NCI-H1417 treated with DMSO at 0.1 percent for 48 hours (cell line): Measurements from ENCODE around the gene PLEKHN1.

Source experiments
- DNase-seq: peaks from one replicate; lab custom pipeline; 2025; lab: John Stamatoyannopoulos, UW

The PLEKHN1 gene

GRCh38 chr1:960363-961131, 5.7 kb upstream of the PLEKHN1 start, which contains the start of gene KLHL17:
TSS of gene KLHL17 (plus strand) at chr1:960584. CDS start at chr1:960694, 110 bp downstream.
- no peak for DNase-seq

- no peak for DNase-seq
Observed at GRCh38 chr1:961132-961669, 5.1 kb upstream of the PLEKHN1 start.

- no peak for DNase-seq
Observed at GRCh38 chr1:962381-963300, 3.6 kb upstream of the PLEKHN1 start.

GRCh38 chr1:963301-963651, 3.0 kb upstream of the PLEKHN1 start:
- no peak for DNase-seq

- no peak for DNase-seq
Observed at GRCh38 chr1:963746-964525, 2.3 kb upstream of the PLEKHN1 start.

- no peak for DNase-seq
Observed at GRCh38 chr1:964691-965525, 1.4 kb upstream of the PLEKHN1 start.

- no peak for DNase-seq
Observed at GRCh38 chr1:965526-966134, 652 bp upstream of the PLEKHN1 start.

- DNase-seq: no peak
Observed at GRCh38 chr1:966704-967300, 520 bp downstream of the PLEKHN1 start.

GRCh38 chr1:967466-968343, 1.4 kb downstream of the PLEKHN1 start:
- no peak for DNase-seq

GRCh38 chr1:969260-969855, 3.1 kb downstream of the PLEKHN1 start:
- no peak for DNase-seq

GRCh38 chr1:970242-970972, 4.1 kb downstream of the PLEKHN1 start:
- DNase-seq: no peak

- DNase-seq: no peak
Observed at GRCh38 chr1:970973-971730, 4.9 kb downstream of the PLEKHN1 start.

GRCh38 chr1:971751-972506, 5.6 kb downstream of the PLEKHN1 start:
- no peak for DNase-seq

GRCh38 chr1:972726-973458, 6.6 kb downstream of the PLEKHN1 start:
- no peak for DNase-seq

GRCh38 chr1:973459-974292, 7.4 kb downstream of the PLEKHN1 start:
- no peak for DNase-seq
